HEK293 (cell line): ENCODE data around the gene KCNK15.
A peak's percentile ranks its signal among the peaks of the same experiment; 100 is the strongest.

Experiments
- CTCF ChIA-PET: fragments of 350-600 bp; formaldehyde crosslinking; extraction: SDS; loops from one replicate; lab custom pipeline; 2021; ENCODE audit warnings: antibody characterized with exemption; lab: Yijun Ruan, JAX
- POLR2A ChIA-PET: fragments of 300-600 bp; formaldehyde crosslinking; extraction: SDS; loops from one replicate; lab custom pipeline; 2020; ENCODE audit warnings: antibody characterized with exemption, inconsistent platforms; lab: Yijun Ruan, JAX
- H3K27ac ChIP-seq: fragments of 200-500 bp; sonication (Bioruptor generic); 2 replicates; pipeline ENCODE4 v1.5.1; 2014; ENCODE audit warnings: low read depth, low read length, control low read depth, inconsistent platforms; ENCODE audit errors: extremely low read depth
- H3K36me3 ChIP-seq, 2 experiments: fragments of 200-500 bp in 1 of 2; sonication (Bioruptor generic) in 1 of 2; 1 replicate in 1 of 2; 2 replicates in 1 of 2; pipeline ENCODE4 v1.5.1; 2014 to 2017; ENCODE audit warnings: inconsistent platforms in 2 of 2, low read length in 2 of 2; ENCODE audit not compliant: control insufficient read depth in 2 of 2, insufficient read depth in 1 of 2
- H3K4me1 ChIP-seq: fragments of 200-500 bp; sonication (Bioruptor generic); 2 replicates; pipeline ENCODE4 v1.5.1; 2014; ENCODE audit warnings: mild to moderate bottlenecking, low read length, inconsistent platforms; ENCODE audit not compliant: control insufficient read depth, insufficient read depth
- H3K4me3 ChIP-seq: 2 replicates; pipeline ENCODE4 v1.5.1; 2011; ENCODE audit warnings: low read depth, mild to moderate bottlenecking, control low read depth, low read length, moderate library complexity
- H3K9me3 ChIP-seq: fragments of 200-500 bp; sonication (Bioruptor generic); 2 replicates; pipeline ENCODE4 v1.5.1; 2014; ENCODE audit warnings: low read depth, low read length, inconsistent platforms; ENCODE audit not compliant: control insufficient read depth, insufficient read depth
- PRDM1 ChIP-seq: fragments of 450-650 bp; formaldehyde crosslinking; IDR thresholded peaks from 2 replicates; pipeline ENCODE4; 2016; ENCODE audit warnings: missing biosample characterization, missing genetic modification characterization
- SP7 ChIP-seq: fragments of 450-650 bp; formaldehyde crosslinking; IDR thresholded peaks from 2 replicates; pipeline ENCODE4 v1.5.1; 2016; ENCODE audit warnings: missing biosample characterization, missing genetic modification characterization
- TSHZ1 ChIP-seq: fragments of 450-650 bp; formaldehyde crosslinking; IDR thresholded peaks from 2 replicates; pipeline ENCODE4 v1.5.1; 2016; ENCODE audit warnings: missing biosample characterization, missing genetic modification characterization, borderline replicate concordance
- ZBTB48 ChIP-seq: fragments of 450-650 bp; formaldehyde crosslinking; IDR thresholded peaks from 2 replicates; pipeline ENCODE4 v1.5.1; 2016; ENCODE audit warnings: missing biosample characterization, missing genetic modification characterization
- ZEB2 ChIP-seq: fragments of 450-650 bp; formaldehyde crosslinking; IDR thresholded peaks from 2 replicates; pipeline ENCODE4 v1.5.1; 2016; ENCODE audit warnings: missing biosample characterization, missing genetic modification characterization
- ZIC2 ChIP-seq: fragments of 450-650 bp; formaldehyde crosslinking; IDR thresholded peaks from 2 replicates; pipeline ENCODE4 v1.5.1; 2016; ENCODE audit warnings: missing biosample characterization, missing genetic modification characterization
- ZNF138 ChIP-seq: fragments of 450-650 bp; formaldehyde crosslinking; IDR thresholded peaks from 2 replicates; pipeline ENCODE4 v1.5.1; 2016; ENCODE audit warnings: missing biosample characterization, missing genetic modification characterization, borderline replicate concordance
- ZNF184 ChIP-seq: fragments of 450-650 bp; IDR thresholded peaks from 2 replicates; pipeline ENCODE4 v1.5.1; 2018; ENCODE audit warnings: missing biosample characterization, mild to moderate bottlenecking, missing genetic modification characterization
- ZNF350 ChIP-seq: fragments of 450-650 bp; formaldehyde crosslinking; IDR thresholded peaks from 2 replicates; pipeline ENCODE4 v1.5.0; 2017; ENCODE audit warnings: missing biosample characterization, mild to moderate bottlenecking, missing genetic modification characterization
- ZNF366 ChIP-seq: fragments of 450-650 bp; formaldehyde crosslinking; conservative IDR thresholded peaks from 2 replicates; pipeline ENCODE4 v1.5.1; 2016; ENCODE audit warnings: missing biosample characterization, missing genetic modification characterization
- ZNF629 ChIP-seq: fragments of 450-650 bp; formaldehyde crosslinking; IDR thresholded peaks from 2 replicates; pipeline ENCODE4 v1.5.1; 2017; ENCODE audit warnings: missing biosample characterization, missing genetic modification characterization
- ZNF660 ChIP-seq: fragments of 450-650 bp; IDR thresholded peaks from 2 replicates; pipeline ENCODE4 v1.5.1; 2018; ENCODE audit warnings: missing biosample characterization, mild to moderate bottlenecking, missing genetic modification characterization
- ZNF843 ChIP-seq: fragments of 450-650 bp; formaldehyde crosslinking; IDR thresholded peaks from 2 replicates; pipeline ENCODE4 v1.5.1; 2016; ENCODE audit warnings: missing biosample characterization, missing genetic modification characterization

The KCNK15 gene

GRCh38 chr20:44728801-44729443 is 16.7 kb upstream of the KCNK15 start (continued):
- peak; percentile 98 for TF ChIP-seq TSHZ1 (tag by site-specific recombination)
- TF ChIP-seq, all 188 proteins: peak for 71

GRCh38 chr20:44730441-44730840 is 15.2 kb upstream of the KCNK15 start:
- Histone ChIP-seq H3K4me3 (no peak overlapping the region), H3K27ac (no peak overlapping the region), H3K4me1 (peaks cover 7% of the 10 kb centered on the region), H3K36me3 (no peaks in the 10 kb centered on the region)
- CTCF ChIA-PET, result interaction anchor here (0.6 to 8.2 kb wide), 10 partner anchors 12 to 561 kb away, joined by 3 to 208 read pairs (median 4); partner anchors contain the start of gene CCN5
- no peak for TF ChIP-seq ZNF350 (tag by site-specific recombination)
- peak; percentile 24; the same call in 1 of the 2 replicates for TF ChIP-seq ZNF629
- TF ChIP-seq ZNF184 (tag by site-specific recombination), result 0 out of 2 replicates have a peak, but pooled peaks have one; percentile 33
- peak; percentile 62 for TF ChIP-seq ZNF366 (tag by site-specific recombination)
- no peak for TF ChIP-seq ZBTB48 (tag by site-specific recombination)
- TF ChIP-seq ZEB2 (tag by site-specific recombination), result peak; percentile 59
- TF ChIP-seq SP7 (tag by site-specific recombination), result peak; percentile 96
- TF ChIP-seq, all 188 proteins: peak for 5
- POLR2A ChIA-PET, result interaction anchor here (0.8 kb wide), 1 partner anchor 513 kb away, joined by 3 read pairs; no protein-coding TSS in a partner anchor
- H3K9me3 ChIP-seq, result no peaks in the 10 kb centered on the region

- Histone ChIP-seq H3K4me3 (no peak overlapping the region), H3K9me3 (no peaks in the 10 kb centered on the region), H3K36me3 (no peaks in the 10 kb centered on the region), H3K4me1 (peaks cover 7% of the 10 kb centered on the region), H3K27ac (no peak overlapping the region)
- ChIA-PET POLR2A (interaction anchor here (0.5 to 0.6 kb wide), 2 partner anchors 17 to 82 kb away, joined by 3 read pairs; partner anchors contain the start of gene CCN5), CTCF (interaction anchor here (0.6 to 8.2 kb wide), 15 partner anchors 8 to 239 kb away, joined by 3 to 208 read pairs (median 5); no protein-coding TSS in a partner anchor)
- TF ChIP-seq ZIC2 (tag by site-specific recombination) (peak; percentile 38), ZEB2 (tag by site-specific recombination) (no peak), ZNF138 (tag by site-specific recombination) (no peak)
These were observed 14.0 kb upstream of the KCNK15 start for GRCh38 chr20:44731657-44732056.

GRCh38 chr20:44732327-44732726 is 13.3 kb upstream of the KCNK15 start:
- no peaks in the 10 kb centered on the region for H3K9me3 ChIP-seq
- H3K36me3 ChIP-seq, result no peaks in the 10 kb centered on the region
- ChIA-PET POLR2A (interaction anchor here (0.6 kb wide), 1 partner anchor 17 kb away, joined by 3 read pairs; the partner anchor contains the start of gene CCN5), CTCF (interaction anchor here (0.6 to 8.2 kb wide), 23 partner anchors 9 to 493 kb away, joined by 3 to 208 read pairs (median 3); partner anchors contain the start of gene CCN5)
- no peak overlapping the region for H3K4me3 ChIP-seq
- no peak overlapping the region for H3K27ac ChIP-seq
- TF ChIP-seq PRDM1 (peak; percentile 93), ZNF366 (tag by site-specific recombination) (peak; percentile 43; the same call in 1 of the 2 replicates), ZNF660 (tag by site-specific recombination) (no peak), ZNF843 (tag by site-specific recombination) (no peak)
- H3K4me1 ChIP-seq, result peaks cover 7% of the 10 kb centered on the region
